ENCODE data around the gene RXRA.

Gene RXRA

GRCh38 chr9:134386951-134387831 lies 60.9 kb downstream of the RXRA start:
- no peak for DNase-seq

- no peak for DNase-seq
These were observed 62.1 kb downstream of the RXRA start for GRCh38 chr9:134388289-134388808.

DNA sequence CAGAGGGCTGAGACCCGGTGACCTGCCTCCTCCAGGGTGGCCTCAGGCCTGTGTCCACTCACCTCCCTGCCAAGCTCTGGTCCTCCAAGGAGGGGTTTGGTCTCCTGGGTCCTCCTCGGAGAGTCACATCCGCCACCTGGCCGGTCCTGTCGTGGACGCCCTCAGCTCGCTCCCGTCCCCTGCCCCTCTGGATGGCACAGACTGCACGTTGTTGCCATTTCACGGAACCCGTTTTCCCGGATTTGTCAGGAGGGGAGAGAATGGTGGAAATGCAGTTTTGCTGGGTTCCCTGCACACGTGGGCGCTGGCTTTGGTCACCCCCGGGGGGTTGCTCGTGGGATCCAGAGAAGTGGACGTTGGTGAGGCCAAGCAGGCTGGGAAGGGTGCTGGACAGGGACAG lies 62.7 kb downstream of the RXRA start:
- DNase-seq, result no peak

DNA sequence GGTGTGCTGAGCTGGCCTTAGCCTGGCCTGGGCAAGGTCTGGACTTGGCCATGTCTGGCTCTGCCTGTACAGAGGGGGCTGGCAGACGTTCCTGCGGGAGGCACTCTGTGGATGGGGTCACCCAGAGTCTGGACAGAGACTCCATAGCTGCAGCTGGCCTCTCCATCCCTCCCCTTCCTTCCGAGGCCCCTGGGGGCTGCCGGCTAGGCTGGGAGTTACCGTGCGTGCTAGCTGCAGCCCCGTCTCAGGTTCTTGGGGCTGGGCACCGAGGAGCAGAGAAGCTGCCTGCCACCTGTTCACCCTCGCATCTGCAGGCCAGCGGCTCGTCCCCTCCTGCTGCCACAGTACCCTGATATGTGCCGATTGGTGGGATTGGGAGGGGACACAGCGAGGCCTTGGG lies 63.4 kb downstream of the RXRA start:
- DNase-seq, result no peak

GRCh38 chr9:134390537-134390936 lies 64.3 kb downstream of the RXRA start:
- no peak for DNase-seq

- no peak for DNase-seq
These were observed 64.7 kb downstream of the RXRA start for GRCh38 chr9:134390947-134391318.

- no peak for DNase-seq
These were observed 65.3 kb downstream of the RXRA start for GRCh38 chr9:134391319-134392231.

DNA sequence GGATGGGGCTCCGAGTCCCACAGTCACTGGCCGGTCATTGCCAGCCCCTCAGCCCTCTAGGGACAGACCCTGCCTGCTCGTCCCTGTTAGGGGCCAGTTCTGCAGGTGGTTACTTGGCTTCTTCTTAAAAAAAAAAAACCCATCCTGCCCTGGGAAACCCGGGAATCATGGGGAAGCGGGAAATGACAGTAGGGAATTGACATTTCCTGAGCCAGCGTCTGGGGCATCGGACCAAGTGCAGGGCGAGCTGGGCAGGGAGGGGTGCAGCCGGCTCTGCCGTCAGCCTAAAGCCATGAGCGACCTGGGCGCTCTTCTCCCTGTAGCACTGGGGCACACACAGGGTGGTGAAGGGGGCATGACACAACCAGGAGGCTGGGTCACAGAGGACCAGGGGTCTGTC lies 66.6 kb downstream of the RXRA start:
- no peak for DNase-seq

DNA sequence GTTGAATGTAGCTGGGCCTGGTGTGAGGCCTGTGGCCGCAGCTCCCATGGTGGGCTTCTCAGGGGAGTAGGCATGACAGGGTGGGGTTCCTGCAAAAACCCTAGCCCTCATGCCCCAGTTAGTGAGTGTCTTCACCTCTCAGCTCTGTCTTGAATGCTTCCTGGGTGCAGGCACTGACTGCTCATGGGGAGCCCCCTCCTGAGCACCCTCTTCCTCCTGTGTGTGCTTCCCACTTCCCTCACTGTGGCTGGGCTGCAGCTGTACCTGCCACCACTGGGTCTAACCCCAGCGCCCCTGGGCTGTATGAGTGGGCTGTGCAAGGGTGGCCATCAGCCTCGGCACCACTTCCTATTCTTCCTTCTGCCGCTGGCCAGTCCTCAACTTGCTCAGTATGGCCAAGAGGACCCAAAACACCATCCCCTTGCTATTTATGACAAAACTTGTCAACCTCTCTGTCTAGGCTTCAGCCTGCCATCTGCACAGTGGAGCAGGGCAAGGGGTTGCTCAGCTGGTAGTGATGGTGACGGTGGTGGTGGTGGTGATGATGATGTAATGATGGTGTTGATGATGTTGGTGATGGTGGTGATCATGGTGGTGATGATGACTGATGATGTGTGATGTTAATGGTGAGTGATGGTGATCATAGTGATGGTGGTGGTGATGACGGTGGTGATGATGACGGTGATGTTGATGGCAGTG lies 67.5 kb downstream of the RXRA start:
- DNase-seq, result no peak

DNA sequence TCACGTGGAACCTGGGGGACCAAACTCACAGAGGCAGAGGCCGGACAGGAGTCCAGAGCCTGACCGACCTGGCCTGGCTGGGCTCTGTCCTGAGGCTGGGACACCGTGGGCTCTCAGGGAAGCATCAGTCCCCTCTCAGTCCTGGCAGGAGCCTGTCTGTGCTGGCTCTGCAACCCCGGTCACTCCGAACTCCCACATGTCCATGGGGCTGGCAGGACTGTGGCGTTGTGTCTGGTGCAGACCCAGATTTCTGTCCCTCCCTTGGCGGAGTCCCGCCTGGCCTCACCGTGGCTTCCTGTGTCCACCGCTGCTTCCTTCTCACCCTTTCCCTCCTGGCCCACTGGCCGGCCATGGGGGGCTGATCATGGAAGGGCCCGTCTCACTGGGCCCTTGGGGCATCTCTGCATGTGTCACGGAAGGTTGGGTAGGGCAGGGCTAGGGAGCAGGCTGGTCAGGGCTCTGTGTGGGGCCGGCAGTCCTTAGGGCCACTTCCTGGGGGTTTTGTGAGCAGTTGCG lies 68.8 kb downstream of the RXRA start:
- DNase-seq, result no peak

DNA sequence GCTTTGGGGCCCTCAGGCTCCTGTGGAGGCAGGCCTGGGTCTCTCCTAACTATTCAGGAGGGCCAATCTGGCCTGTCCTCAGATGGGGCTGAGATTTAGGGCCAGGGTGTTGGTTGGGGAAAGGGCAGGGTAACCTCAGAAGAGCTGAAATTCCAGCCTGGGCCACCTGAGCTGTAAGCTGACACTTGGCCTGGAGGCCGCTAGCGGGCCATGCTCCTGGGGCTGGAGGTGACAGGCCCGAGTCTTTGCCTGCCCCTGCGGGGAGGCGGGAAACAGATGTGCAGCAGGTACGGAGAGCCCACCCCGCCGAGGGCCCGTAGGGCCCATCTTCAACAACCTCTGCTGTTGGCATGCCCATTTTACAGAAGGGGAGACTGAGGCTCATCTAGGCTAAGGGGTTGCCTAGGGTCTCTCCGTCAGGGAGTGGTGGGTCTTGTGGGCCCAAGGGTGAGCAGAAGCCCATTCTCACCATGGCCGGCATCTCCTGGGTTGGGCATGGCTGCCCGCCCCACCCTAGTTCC lies 69.5 kb downstream of the RXRA start:
- no peak for DNase-seq

- DNase-seq, result no peak
These were observed 70.0 kb downstream of the RXRA start for GRCh38 chr9:134396258-134396742.

DNA sequence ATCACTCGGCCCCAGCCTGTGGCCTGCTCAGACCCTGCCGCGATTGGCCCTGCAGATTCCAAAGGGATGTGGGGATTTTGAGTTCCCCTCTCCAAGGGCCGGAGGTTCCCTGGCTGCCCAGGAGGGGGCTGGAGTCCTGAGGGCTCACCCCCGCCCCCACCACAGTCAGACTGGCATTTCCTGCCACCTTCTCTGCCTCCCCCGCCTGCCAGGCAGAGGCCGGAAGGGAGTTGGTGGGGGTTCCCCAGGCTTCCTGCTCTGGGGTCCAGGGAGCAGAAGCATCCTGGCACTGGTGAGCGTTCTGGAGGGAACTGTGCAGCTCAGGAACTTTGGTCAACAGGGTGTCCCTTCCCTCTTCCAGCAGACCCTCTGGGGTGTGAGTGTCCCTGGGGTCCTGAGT lies 70.6 kb downstream of the RXRA start:
- DNase-seq, result no peak

GRCh38 chr9:134398756-134399155 lies 72.5 kb downstream of the RXRA start:
- no peak for DNase-seq

- DNase-seq, result no peak
These were observed 73.3 kb downstream of the RXRA start for GRCh38 chr9:134399435-134400056.

DNA sequence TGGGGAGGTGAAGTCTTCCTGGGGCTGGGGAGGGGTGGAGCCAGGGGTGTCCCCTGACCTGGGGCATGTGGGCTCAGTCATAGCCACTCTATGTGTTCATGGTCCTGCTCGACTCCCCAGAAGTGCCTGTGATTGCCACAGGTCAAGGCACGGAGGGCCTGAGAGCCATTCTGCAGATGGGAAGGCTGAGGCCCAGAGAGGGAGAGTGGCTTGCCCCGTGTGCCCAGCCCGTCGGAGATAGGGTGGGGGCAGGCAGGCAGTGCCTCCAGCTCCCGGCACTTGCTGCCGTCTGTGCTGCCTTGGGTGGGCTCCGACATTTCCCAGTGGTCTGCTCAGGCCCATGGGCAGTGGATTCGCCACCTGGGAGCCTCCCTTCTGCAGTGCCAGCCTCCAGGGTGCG lies 74.0 kb downstream of the RXRA start:
- DNase-seq, result no peak

DNA sequence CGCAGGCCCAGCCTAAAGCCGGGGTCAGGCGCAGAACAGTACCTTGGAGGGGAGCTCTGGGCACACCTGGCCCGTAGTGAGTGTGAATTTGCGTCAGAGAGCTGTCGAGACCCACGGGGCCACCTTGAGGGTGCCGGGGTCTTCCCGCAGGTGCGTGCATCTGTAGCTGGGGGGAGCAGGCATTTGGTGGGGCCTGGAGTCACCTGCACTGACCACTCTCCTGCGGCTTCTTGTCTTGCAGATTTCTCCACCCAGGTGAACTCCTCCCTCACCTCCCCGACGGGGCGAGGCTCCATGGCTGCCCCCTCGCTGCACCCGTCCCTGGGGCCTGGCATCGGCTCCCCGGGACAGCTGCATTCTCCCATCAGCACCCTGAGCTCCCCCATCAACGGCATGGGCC lies 75.1 kb downstream of the RXRA start:
- no peak for DNase-seq

- DNase-seq, result no peak
These were observed 75.9 kb downstream of the RXRA start for GRCh38 chr9:134402182-134402581.

GRCh38 chr9:134403292-134403681 lies 77.0 kb downstream of the RXRA start:
- DNase-seq, result no peak

GRCh38 chr9:134403682-134404301 lies 77.5 kb downstream of the RXRA start:
- DNase-seq, result no peak
